Cardiac fibroblast (primary cell): ENCODE results near the gene PSG6.
"Not testable (repeated sequence)": the region's sequence is repeated elsewhere in the genome, so short reads cannot be mapped to it uniquely, and the experiment has no call there.

Source experiments
- DNase-seq, 2 donors: peaks; one replicate each; pipeline versions ENCODE4 v3.0.0 to v3.0.0-alpha.2; 2010; ENCODE audit warnings: low read depth in 2 of 2
- H3K4me3 ChIP-seq, 2 donors: replicated peaks in 1 of 2; 1 replicate in 1 of 2; 2 replicates in 1 of 2; pipeline ENCODE4 v1.5.1; 2011; ENCODE audit warnings: low read depth in 2 of 2, low read length in 2 of 2, mild to moderate bottlenecking in 2 of 2, moderate library complexity in 1 of 2
- TF ChIP-seq, protein P1 (sequence below): IDR thresholded peaks from one replicate; pipeline ENCODE4 v1.5.1; 2011; ENCODE audit warnings: low read depth, mild to moderate bottlenecking, low read length, inconsistent platforms

Gene PSG6

GRCh38 chr19:42917634-42918033 is at the start of gene PSG6:
TSS of gene PSG6 (minus strand) at chr19:42917894. CDS start at chr19:42917792, 102 bp downstream.
- DNase-seq, H3K4me3 ChIP-seq: not testable (repeated sequence)

- H3K4me3 ChIP-seq, result no peak overlapping the region
- DNase-seq, result peak in 1 of 2 donors; percentile 75
- TF ChIP-seq, protein P1, sequence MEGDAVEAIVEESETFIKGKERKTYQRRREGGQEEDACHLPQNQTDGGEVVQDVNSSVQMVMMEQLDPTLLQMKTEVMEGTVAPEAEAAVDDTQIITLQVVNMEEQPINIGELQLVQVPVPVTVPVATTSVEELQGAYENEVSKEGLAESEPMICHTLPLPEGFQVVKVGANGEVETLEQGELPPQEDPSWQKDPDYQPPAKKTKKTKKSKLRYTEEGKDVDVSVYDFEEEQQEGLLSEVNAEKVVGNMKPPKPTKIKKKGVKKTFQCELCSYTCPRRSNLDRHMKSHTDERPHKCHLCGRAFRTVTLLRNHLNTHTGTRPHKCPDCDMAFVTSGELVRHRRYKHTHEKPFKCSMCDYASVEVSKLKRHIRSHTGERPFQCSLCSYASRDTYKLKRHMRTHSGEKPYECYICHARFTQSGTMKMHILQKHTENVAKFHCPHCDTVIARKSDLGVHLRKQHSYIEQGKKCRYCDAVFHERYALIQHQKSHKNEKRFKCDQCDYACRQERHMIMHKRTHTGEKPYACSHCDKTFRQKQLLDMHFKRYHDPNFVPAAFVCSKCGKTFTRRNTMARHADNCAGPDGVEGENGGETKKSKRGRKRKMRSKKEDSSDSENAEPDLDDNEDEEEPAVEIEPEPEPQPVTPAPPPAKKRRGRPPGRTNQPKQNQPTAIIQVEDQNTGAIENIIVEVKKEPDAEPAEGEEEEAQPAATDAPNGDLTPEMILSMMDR, result no peak
Measured at GRCh38 chr19:42965176-42965575, 47.5 kb upstream of the PSG6 start.

DNA sequence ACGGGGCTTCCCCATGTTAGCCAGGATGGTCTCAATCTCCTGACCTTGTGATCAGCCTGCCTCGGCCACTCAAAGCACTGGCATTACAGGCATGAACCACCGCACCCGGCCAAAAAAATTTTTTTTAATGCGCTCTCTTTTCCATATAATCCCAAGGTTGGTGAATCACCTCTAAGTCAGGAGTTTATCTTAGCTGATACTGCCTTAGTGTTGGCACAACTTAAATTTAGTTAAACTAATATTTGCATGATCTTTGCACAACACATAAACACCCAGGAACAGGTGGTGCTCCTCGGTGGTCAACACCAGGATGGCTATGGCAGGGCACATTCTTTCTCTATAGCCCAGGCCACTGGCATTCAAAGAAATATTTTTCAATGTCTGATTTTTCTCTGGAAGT is 43.4 kb upstream of the PSG6 start:
- TF ChIP-seq, protein P1, result no peak
- no peak for DNase-seq

DNA sequence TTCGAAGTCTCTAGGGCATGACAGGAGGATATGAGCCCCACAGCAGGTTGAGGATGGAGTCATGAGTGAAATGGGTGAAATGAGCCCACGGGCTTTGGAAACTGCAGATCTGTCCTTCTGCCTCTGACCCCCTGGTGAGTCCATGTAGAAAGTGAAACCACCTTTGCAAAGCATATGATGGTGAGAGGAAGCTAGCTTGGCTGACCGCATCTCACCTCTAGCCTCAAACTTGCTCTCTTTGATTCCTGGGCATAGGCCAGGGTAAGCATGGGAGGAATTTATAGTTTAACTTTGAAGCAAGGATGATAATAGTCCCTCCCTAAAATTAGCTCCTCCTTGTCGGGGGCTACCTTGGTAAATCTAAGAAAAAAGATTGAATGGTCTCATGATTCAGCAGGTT is 34.4 kb upstream of the PSG6 start:
- H3K4me3 ChIP-seq, DNase-seq: not testable (repeated sequence)

More for the DNA sequence above, 43.4 kb upstream of the PSG6 start:
- H3K4me3 ChIP-seq, result no peak overlapping the region

DNA sequence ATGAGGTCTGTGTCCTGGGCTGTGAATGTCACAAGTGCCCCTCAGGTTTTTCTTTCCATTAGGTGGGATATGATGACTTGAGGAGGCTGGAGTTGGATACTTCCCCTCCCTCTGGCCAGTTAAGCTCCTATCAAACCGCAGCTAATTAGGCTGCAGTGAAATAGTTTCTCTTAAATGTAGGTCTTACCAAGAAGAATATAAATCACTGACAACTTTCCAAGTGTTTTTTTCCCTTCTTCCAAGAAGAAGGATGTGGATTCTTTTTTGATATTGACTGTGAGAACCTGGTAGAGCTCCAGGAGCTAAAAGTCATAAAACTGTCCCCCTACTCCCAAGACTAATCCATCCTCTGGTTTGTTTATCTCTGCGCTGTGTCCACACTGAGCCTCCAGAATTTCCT is 33.8 kb upstream of the PSG6 start:
- not testable (repeated sequence) for DNase-seq

GRCh38 chr19:42942187-42942789 is 24.6 kb upstream of the PSG6 start:
- H3K4me3 ChIP-seq, result no peak overlapping the region
- TF ChIP-seq, protein P1, result peak; percentile 72
- peak; percentile 18 to 42 for DNase-seq

More for the DNA sequence above, 33.8 kb upstream of the PSG6 start:
- H3K4me3 ChIP-seq, result not testable (repeated sequence)

DNA sequence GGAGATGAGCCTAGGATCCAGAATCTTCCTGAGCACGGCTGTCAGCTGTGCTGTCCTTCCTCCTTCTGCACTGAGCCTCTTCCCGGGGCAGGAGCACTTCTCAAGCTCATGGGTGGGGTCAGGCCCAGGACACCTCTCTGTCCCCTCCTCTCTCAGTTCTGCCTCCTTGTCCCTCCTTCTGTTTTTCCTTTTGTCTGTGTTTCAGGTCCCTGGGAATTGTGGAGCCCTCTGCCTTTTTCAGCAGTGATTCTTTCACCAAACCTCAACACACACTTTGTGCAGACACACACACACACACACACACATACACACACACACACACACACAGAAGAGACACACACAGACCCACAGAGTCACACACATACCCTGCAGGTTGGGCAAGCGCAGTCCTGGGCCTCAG is 19.4 kb upstream of the PSG6 start, which contains the start of gene PSG7:
Gene PSG7 (minus strand): TSS at position 101 of the 400 bp plus-strand sequence. CDS start 131 bp downstream, outside the sequence.
- DNase-seq, result not testable (repeated sequence)

DNA sequence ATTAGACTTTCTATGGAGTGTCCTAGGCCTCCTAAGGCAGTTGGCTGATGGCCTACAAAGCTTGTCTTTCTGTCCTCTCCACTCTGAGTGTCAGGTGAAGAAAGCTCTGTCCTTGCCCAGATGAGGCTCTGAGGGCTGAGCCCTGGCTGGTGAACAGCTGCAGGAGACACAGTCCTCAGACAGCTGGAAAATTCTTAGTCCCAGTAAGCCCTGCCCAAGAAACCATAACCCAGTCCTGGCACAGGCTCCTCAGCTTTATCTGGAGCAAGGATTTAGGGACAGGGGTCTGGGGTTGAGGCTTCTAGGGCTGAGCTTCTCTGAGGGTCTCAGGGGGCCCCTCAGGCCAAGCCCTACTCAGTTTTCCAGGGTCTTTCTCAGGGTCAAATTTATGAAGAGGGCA is 17.0 kb upstream of the PSG6 start:
- DNase-seq, H3K4me3 ChIP-seq: not testable (repeated sequence)

More for the DNA sequence above, 19.4 kb upstream of the PSG6 start, which contains the start of gene PSG7:
- H3K4me3 ChIP-seq, result not testable (repeated sequence)

GRCh38 chr19:42934183-42934582 is 16.5 kb upstream of the PSG6 start:
- H3K4me3 ChIP-seq, result not testable (repeated sequence)
- DNase-seq, result peak in 1 of 2 donors; percentile 60

GRCh38 chr19:42933412-42933811 is 15.7 kb upstream of the PSG6 start:
- not testable (repeated sequence) for DNase-seq, H3K4me3 ChIP-seq

- peak; percentile 38 to 90 for DNase-seq
- not testable (repeated sequence) for H3K4me3 ChIP-seq
Measured at GRCh38 chr19:42932485-42933101, 14.9 kb upstream of the PSG6 start.
